H9 (cell line): Measurements from ENCODE around the gene CLPSL2. TPM values are rescaled to one million over a fixed set of nuclear protein-coding genes. Genes with fewer than 3 reads are reported as not detected.

Source experiments
- DNase-seq: peaks from one replicate; pipeline ENCODE4 v3.0.0-alpha.2; 2017
- H2AFZ ChIP-seq: one replicate; pipeline ENCODE4 v1.6.1; 2013; ENCODE audit warnings: mild to moderate bottlenecking, low read length, control low read depth, moderate library complexity
- H2AK5ac ChIP-seq: 2 replicates; pipeline ENCODE4 v1.6.1; 2013; ENCODE audit warnings: low read length, control low read depth, mixed read lengths; ENCODE audit not compliant: insufficient read length
- H2BK120ac ChIP-seq: one replicate; pipeline ENCODE4 v1.6.1; 2013; ENCODE audit warnings: low read depth, mild to moderate bottlenecking, low read length, control low read depth, inconsistent platforms; ENCODE audit not compliant: poor library complexity, severe bottlenecking
- H2BK12ac ChIP-seq: 2 replicates; pipeline ENCODE4 v1.6.1; 2013; ENCODE audit warnings: low read length, control low read depth, mixed read lengths, low read depth; ENCODE audit not compliant: insufficient read length
- H2BK15ac ChIP-seq: 2 replicates; pipeline ENCODE4 v1.6.1; 2013; ENCODE audit warnings: low read depth, low read length, control low read depth
- H2BK20ac ChIP-seq: one replicate; pipeline ENCODE4 v1.6.1; 2013; ENCODE audit warnings: low read depth, mild to moderate bottlenecking, low read length, control low read depth, inconsistent platforms; ENCODE audit not compliant: poor library complexity, severe bottlenecking
- H2BK5ac ChIP-seq: 2 replicates; pipeline ENCODE4 v1.6.1; 2013; ENCODE audit warnings: low read length, control low read depth, mixed read lengths; ENCODE audit not compliant: insufficient read length
- H3K14ac ChIP-seq: 2 replicates; pipeline ENCODE4 v1.6.1; 2013; ENCODE audit warnings: low read length, control low read depth; ENCODE audit not compliant: insufficient read depth
- H3K18ac ChIP-seq: 2 replicates; pipeline ENCODE4 v1.6.1; 2013; ENCODE audit warnings: low read depth, mild to moderate bottlenecking, mixed read lengths, low read length, control low read depth; ENCODE audit not compliant: insufficient read length
- H3K23ac ChIP-seq: 2 replicates; pipeline ENCODE4 v1.6.1; 2013; ENCODE audit warnings: low read length, control low read depth, mixed read lengths, low read depth; ENCODE audit not compliant: insufficient read length
- H3K23me2 ChIP-seq: 2 replicates; pipeline ENCODE4 v1.6.1; 2013; ENCODE audit warnings: low read depth, mild to moderate bottlenecking, mixed read lengths, low read length, control low read depth; ENCODE audit not compliant: insufficient read length, poor library complexity, severe bottlenecking
- H3K27ac ChIP-seq: 2 replicates; pipeline ENCODE4 v1.5.1; 2013; ENCODE audit warnings: low read length, control low read depth, mixed read lengths, low read depth; ENCODE audit not compliant: insufficient read length
- H3K27me3 ChIP-seq: 2 replicates; pipeline ENCODE4 v1.6.1; 2013; ENCODE audit warnings: low read length, control low read depth, inconsistent platforms; ENCODE audit not compliant: insufficient read depth
- H3K4ac ChIP-seq: 2 replicates; pipeline ENCODE4 v1.6.1; 2013; ENCODE audit warnings: low read depth, mild to moderate bottlenecking, control low read depth, inconsistent platforms, low read length, moderate library complexity
- H3K4me1 ChIP-seq: 2 replicates; pipeline ENCODE4 v1.6.1; 2013; ENCODE audit warnings: low read length, control low read depth, inconsistent platforms; ENCODE audit not compliant: insufficient read depth
- H3K4me2 ChIP-seq: 2 replicates; pipeline ENCODE4 v1.6.1; 2013; ENCODE audit warnings: low read length, control low read depth, mixed read lengths; ENCODE audit not compliant: insufficient read length, insufficient read depth
- H3K56ac ChIP-seq: 2 replicates; pipeline ENCODE4 v1.6.1; 2013; ENCODE audit warnings: low read depth, mild to moderate bottlenecking, mixed read lengths, low read length, control low read depth; ENCODE audit not compliant: insufficient read length
- H3K79me1 ChIP-seq: 2 replicates; pipeline ENCODE4 v1.6.1; 2013; ENCODE audit warnings: low read depth, mild to moderate bottlenecking, moderate library complexity, low read length, control low read depth, inconsistent platforms; ENCODE audit not compliant: insufficient read depth, poor library complexity, severe bottlenecking
- H3K79me2 ChIP-seq: 2 replicates; pipeline ENCODE4 v1.6.1; 2013; ENCODE audit warnings: low read length, control low read depth, inconsistent platforms; ENCODE audit not compliant: insufficient read depth
- H3K9ac ChIP-seq: 2 replicates; pipeline ENCODE4 v1.6.1; 2013; ENCODE audit warnings: low read length, control low read depth, mixed read lengths; ENCODE audit not compliant: insufficient read length; ENCODE audit errors: extremely low read depth
- H3K9me3 ChIP-seq: one replicate; pipeline ENCODE4 v1.6.1; 2013; ENCODE audit warnings: low read depth, low read length, inconsistent platforms; ENCODE audit not compliant: control insufficient read depth
- H3T11ph ChIP-seq: one replicate; pipeline ENCODE4 v1.6.1; 2013; ENCODE audit warnings: mild to moderate bottlenecking, low read length, control low read depth, inconsistent platforms
- H4K20me1 ChIP-seq: one replicate; pipeline ENCODE4 v1.6.1; 2013; ENCODE audit not compliant: control insufficient read depth, insufficient read length, insufficient read depth
- H4K5ac ChIP-seq: 2 replicates; pipeline ENCODE4 v1.6.1; 2013; ENCODE audit warnings: low read depth, mild to moderate bottlenecking, mixed read lengths, low read length, control low read depth; ENCODE audit not compliant: insufficient read length
- H4K8ac ChIP-seq: replicated peaks from 2 replicates; pipeline ENCODE4 v1.6.1; 2013; ENCODE audit warnings: low read length, control low read depth, mixed read lengths, low read depth; ENCODE audit not compliant: insufficient read length
- H4K91ac ChIP-seq: 2 replicates; pipeline ENCODE4 v1.6.1; 2013; ENCODE audit warnings: low read depth, mild to moderate bottlenecking, moderate library complexity, mixed read lengths, low read length, control low read depth; ENCODE audit not compliant: insufficient read length
- H3K27ac Mint-ChIP-seq, 3 experiments: 2 replicates in 2 of 3; 3 replicates in 1 of 3; pipeline ENCODE4 v1.8.0; 2020 to 2021; ENCODE audit warnings: mixed read lengths in 3 of 3, mild to moderate bottlenecking in 1 of 3, moderate library complexity in 1 of 3
- H3K27me3 Mint-ChIP-seq: 2 replicates; pipeline ENCODE4 v1.8.0; 2021; ENCODE audit warnings: low read depth, mild to moderate bottlenecking, moderate library complexity, mixed read lengths
- H3K36me3 Mint-ChIP-seq, 3 experiments: 2 replicates in 2 of 3; 3 replicates in 1 of 3; pipeline ENCODE4 v1.8.0; 2020 to 2021; ENCODE audit warnings: low read depth in 3 of 3, mixed read lengths in 3 of 3; ENCODE audit not compliant: insufficient read depth in 1 of 3
- H3K4me1 Mint-ChIP-seq, 2 experiments: 2 replicates each; pipeline ENCODE4 v1.8.0; 2020; ENCODE audit warnings: mixed read lengths in 2 of 2
- H3K4me3 Mint-ChIP-seq, 2 experiments: 2 replicates in 1 of 2; 3 replicates in 1 of 2; pipeline ENCODE4 v1.8.0; 2020 to 2021; ENCODE audit warnings: mild to moderate bottlenecking in 2 of 2, mixed read lengths in 2 of 2, moderate library complexity in 1 of 2
- H3K9me3 Mint-ChIP-seq, 2 experiments: 2 replicates in 1 of 2; 3 replicates in 1 of 2; pipeline ENCODE4 v1.8.0; 2020; ENCODE audit warnings: mild to moderate bottlenecking in 2 of 2, mixed read lengths in 2 of 2, moderate library complexity in 1 of 2
- CTCF ChIP-seq: fragments of 200-600 bp; sonication (generic); conservative IDR thresholded peaks from 3 replicates; pipeline ENCODE4 v1.8.0; 2021; ENCODE audit warnings: antibody characterized with exemption, mild to moderate bottlenecking
- WGBS: extraction: QIAGEN DNeasy Blood & Tissue Kit; methylation state at CpG from one replicate; pipeline ENCODE4 v1.1.7; 2013; ENCODE audit warnings: missing lambda C conversion rate, low lambda C conversion rate, mixed read lengths; ENCODE audit not compliant: insufficient read length; ENCODE audit errors: extremely low coverage; 5-methylcytosine and 5-hydroxymethylcytosine counted together
- total RNA-seq: library from RNA; stranded (reverse); gene quantifications from 2 replicates; pipeline ENCODE4 v1.2.1, GENCODE V29; 2021

The CLPSL2 gene
- total RNA-seq, 1 experiment from 2014 or later = 4.4 TPM

DNA sequence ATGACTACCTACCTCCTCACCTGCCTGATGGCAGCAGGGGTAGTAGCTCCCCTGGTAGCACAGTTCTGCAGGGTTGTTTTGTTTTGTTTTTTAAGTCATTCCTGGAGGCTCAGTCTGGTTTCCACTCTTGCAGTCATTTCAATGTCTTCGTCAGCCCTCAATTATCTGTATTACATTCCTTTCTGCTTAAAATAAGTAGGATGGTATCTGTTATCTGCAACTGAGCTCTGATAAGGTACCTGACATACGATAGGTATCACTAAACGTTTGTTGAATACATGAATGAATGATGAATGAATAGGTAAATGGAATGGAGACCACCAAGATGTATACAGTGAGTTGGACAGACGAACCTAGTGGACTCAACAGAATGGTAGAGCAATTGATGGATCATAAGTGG, 7.2 kb upstream of the CLPSL2 start:
- H3K27me3 Mint-ChIP-seq = no peaks in the 10 kb centered on the region; the same call in 1 of the 2 replicates
- Histone ChIP-seq H2AFZ (no peak overlapping the region), H4K8ac (no peak overlapping the region), H3K27ac (no peak overlapping the region), H2BK20ac (no peak overlapping the region), H3K9ac (no peak overlapping the region), H3K23me2 (peaks cover under 1% of the 10 kb centered on the region), H3K79me2 (no peaks in the 10 kb centered on the region), H3K56ac (no peak overlapping the region), H4K91ac (no peak overlapping the region), H3T11ph (no peak overlapping the region), H3K14ac (no peak overlapping the region), H3K4me2 (no peak overlapping the region), H2BK12ac (no peak overlapping the region), H4K20me1 (no peaks in the 10 kb centered on the region), H3K9me3 (no peaks in the 10 kb centered on the region), H3K23ac (no peak overlapping the region), H2BK120ac (no peak overlapping the region), H2BK15ac (no peak overlapping the region), H3K27me3 (no peaks in the 10 kb centered on the region), H3K79me1 (no peaks in the 10 kb centered on the region), H3K4me1 (no peaks in the 10 kb centered on the region), H3K18ac (no peak overlapping the region), H2BK5ac (no peak overlapping the region), H2AK5ac (no peak overlapping the region), H3K4ac (no peak overlapping the region), H4K5ac (no peak overlapping the region)
- H3K4me3 Mint-ChIP-seq = no peak overlapping the region; a peak in 1 of 5 replicates
- peaks cover 14 to 22% of the 10 kb centered on the region in 2 experiments for H3K4me1 Mint-ChIP-seq
- no peaks in the 10 kb centered on the region for H3K9me3 Mint-ChIP-seq
- DNase-seq = no peak
- no CpG with 5 or more reads among the region's 4 CpGs for WGBS
- TF ChIP-seq CTCF = no peak
- H3K36me3 Mint-ChIP-seq = no peaks in the 10 kb centered on the region
- peak overlapping the region in 1 of 3 experiments; percentile 22; a peak in 1 of 7 replicates for H3K27ac Mint-ChIP-seq
